Sigmoid colon (tissue), 4 donors: ENCODE results near the gene LMNTD1.

Source experiments
- POLR2A ChIP-seq, 2 donors: fragments of 450-650 bp; IDR thresholded peaks; one replicate each; pipeline ENCODE4 v1.6.1; 2016; ENCODE audit warnings: antibody characterized with exemption in 2 of 2, mild to moderate bottlenecking in 2 of 2, moderate library complexity in 2 of 2
- POLR2AphosphoS5 ChIP-seq, 4 donors: sonication (generic); formaldehyde crosslinking; IDR thresholded peaks; one replicate each; pipeline ENCODE4 v1.6.1; 2017; ENCODE audit warnings: antibody characterized with exemption in 4 of 4
- TF ChIP-seq, protein P1 (sequence below), 4 experiments: fragments of 450-650 bp in 3 of 4; fragments of 200-600 bp in 1 of 4; IDR thresholded peaks; one replicate each; pipeline ENCODE4 v1.5.1; 2016 to 2019; ENCODE audit warnings: antibody characterized with exemption in 4 of 4, mild to moderate bottlenecking in 3 of 4, moderate library complexity in 2 of 4

- TF ChIP-seq POLR2AphosphoS5 (IDR thresholded peaks at IDR 0.05) = no peak
- TF ChIP-seq, protein P1, sequence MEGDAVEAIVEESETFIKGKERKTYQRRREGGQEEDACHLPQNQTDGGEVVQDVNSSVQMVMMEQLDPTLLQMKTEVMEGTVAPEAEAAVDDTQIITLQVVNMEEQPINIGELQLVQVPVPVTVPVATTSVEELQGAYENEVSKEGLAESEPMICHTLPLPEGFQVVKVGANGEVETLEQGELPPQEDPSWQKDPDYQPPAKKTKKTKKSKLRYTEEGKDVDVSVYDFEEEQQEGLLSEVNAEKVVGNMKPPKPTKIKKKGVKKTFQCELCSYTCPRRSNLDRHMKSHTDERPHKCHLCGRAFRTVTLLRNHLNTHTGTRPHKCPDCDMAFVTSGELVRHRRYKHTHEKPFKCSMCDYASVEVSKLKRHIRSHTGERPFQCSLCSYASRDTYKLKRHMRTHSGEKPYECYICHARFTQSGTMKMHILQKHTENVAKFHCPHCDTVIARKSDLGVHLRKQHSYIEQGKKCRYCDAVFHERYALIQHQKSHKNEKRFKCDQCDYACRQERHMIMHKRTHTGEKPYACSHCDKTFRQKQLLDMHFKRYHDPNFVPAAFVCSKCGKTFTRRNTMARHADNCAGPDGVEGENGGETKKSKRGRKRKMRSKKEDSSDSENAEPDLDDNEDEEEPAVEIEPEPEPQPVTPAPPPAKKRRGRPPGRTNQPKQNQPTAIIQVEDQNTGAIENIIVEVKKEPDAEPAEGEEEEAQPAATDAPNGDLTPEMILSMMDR (IDR thresholded peaks at IDR 0.05) = no peak
- no peak for TF ChIP-seq POLR2A (IDR thresholded peaks at IDR 0.05)
These were observed 38.1 kb upstream of the LMNTD1 start for GRCh38 chr12:25591144-25591543.
